Superior temporal gyrus (tissue), 1 donor: ENCODE measurements around the gene TEX9.

Experiments
- DNase-seq: peaks from one replicate; pipeline ENCODE4 v3.0.0-alpha.2; 2016; ENCODE audit errors: extremely low spot score

TEX9 gene

GRCh38 chr15:56445746-56446145, 80.5 kb downstream of the TEX9 start:
- DNase-seq = no peak

GRCh38 chr15:56454836-56455235, 89.6 kb downstream of the TEX9 start:
- no peak for DNase-seq

GRCh38 chr15:56456229-56456628, 91.0 kb downstream of the TEX9 start:
- no peak for DNase-seq

- no peak for DNase-seq
These were observed 93.9 kb downstream of the TEX9 start for GRCh38 chr15:56459096-56459495.

- DNase-seq = no peak
These were observed 94.8 kb downstream of the TEX9 start for GRCh38 chr15:56460071-56460470.

GRCh38 chr15:56460947-56461346, 95.7 kb downstream of the TEX9 start:
- DNase-seq = no peak

- peak; percentile 95 for DNase-seq
These were observed 99.8 kb downstream of the TEX9 start, which contains the start of gene MNS1 for GRCh38 chr15:56464893-56465520. MNS1 (minus strand) TSS chr15:56465137; CDS start chr15:56464972, 165 bp downstream.

- no peak for DNase-seq
These were observed 102.4 kb downstream of the TEX9 start for GRCh38 chr15:56467616-56468015.

- no peak for DNase-seq
These were observed 103.2 kb downstream of the TEX9 start for GRCh38 chr15:56468401-56468800.

GRCh38 chr15:56469483-56469882, 104.3 kb downstream of the TEX9 start:
- DNase-seq = no peak

- DNase-seq = no peak
These were observed 106.3 kb downstream of the TEX9 start for GRCh38 chr15:56471440-56472069.

- DNase-seq = no peak
These were observed 107.1 kb downstream of the TEX9 start for GRCh38 chr15:56472278-56472677.

GRCh38 chr15:56473017-56473416, 107.8 kb downstream of the TEX9 start:
- no peak for DNase-seq

- DNase-seq = no peak
These were observed 110.1 kb downstream of the TEX9 start for GRCh38 chr15:56475351-56475750.
